HG03175 (cell line): ENCODE data around the gene ZGPAT.

Experiments used
- ATAC-seq: cut with Tn5 transposase; IDR thresholded peaks from one replicate; pipeline ENCODE4 v1.9.1; 2021; ENCODE audit warnings: mild to moderate bottlenecking, moderate library complexity; ENCODE audit not compliant: unreplicated experiment

Gene ZGPAT

DNA sequence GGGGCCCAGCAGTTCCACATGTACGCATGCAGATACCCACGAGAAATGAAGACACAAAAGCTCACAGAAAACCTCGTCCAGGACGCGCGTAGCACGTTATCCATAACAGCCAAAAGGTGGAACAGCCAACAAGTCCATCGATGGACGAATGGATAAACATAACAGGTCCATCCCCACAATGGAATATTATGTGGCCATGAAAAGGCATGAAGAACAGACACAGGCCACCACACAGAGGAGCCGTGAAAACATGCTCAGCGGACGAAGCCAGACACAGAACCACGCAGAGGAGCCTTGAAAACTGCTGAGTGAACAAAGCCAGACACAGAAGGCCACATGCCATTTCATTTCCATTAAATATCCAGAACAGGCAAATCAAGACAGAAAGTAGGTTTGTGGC is 69.8 kb downstream of the ZGPAT start:
- ATAC-seq, result no peak

DNA sequence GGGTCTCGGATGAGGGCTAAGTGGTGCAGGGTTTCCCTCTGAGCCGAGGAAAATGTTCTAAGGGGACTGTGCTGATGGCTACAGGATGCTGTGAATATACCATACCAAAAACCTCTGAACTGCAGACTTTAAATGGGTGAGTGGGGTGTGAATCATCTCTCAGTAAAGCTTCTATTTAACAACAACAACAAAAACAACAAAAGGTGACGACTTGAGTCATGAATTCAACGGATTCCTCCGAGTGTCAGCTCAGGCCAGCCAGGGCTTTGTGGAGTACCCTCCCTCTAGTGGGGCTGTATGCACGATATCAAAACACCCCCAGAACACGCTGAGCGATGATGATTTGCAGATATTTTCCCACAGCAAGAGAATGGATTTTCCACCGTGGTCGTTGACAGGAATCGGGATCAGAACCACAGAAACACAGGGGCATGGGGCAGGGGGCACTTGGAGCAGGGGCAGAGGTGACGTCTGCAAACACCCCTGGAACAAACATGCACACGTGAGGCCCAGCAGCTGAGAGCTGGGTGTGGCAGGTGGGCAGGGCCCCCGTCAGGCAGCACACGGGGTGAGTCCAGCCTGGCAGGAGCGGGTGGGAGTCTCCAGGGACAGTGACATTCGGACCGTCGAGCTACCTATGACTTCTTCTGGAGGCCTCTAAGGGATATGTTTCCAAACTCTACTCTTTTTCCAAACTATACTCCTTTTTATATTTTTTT is 70.4 kb downstream of the ZGPAT start:
- ATAC-seq, result no peak

DNA sequence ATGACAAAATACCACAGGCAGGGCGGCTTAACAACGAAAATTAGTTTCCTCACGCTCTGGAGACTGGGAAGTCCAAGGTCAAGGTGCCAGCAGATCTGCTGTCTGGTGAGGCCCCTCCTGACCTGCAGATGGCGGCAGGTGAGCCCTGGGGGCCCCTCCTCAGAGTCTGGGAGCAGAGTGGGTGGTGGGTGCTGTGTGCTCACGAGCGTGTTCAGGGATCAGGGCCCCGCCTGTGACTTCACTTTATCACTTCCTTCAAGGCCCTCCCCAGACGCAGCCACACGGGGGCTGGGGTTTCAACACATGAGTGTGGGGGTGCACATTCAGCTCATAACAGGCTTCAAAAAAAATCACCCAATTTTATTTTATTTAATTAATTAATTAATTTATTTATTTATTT is 71.0 kb downstream of the ZGPAT start:
- no peak for ATAC-seq

DNA sequence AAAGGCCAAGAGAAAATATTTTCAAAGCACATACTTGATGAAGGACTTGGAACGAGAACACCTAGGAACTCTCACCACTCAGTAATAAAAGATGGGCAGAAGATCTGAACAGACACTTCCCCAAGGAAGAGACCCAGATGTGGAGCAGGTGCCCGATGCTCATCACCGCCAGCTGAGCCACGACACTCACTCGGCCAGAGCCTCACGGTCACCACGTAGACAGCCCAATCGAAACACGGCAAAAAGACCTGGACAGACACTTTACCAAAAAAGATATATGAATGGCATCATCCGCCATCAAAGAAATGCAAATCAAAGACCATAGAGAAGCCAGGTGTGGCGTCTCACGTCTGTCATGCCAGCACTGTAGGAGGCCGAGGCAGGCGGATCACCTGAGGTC is 73.3 kb downstream of the ZGPAT start:
- no peak for ATAC-seq

DNA sequence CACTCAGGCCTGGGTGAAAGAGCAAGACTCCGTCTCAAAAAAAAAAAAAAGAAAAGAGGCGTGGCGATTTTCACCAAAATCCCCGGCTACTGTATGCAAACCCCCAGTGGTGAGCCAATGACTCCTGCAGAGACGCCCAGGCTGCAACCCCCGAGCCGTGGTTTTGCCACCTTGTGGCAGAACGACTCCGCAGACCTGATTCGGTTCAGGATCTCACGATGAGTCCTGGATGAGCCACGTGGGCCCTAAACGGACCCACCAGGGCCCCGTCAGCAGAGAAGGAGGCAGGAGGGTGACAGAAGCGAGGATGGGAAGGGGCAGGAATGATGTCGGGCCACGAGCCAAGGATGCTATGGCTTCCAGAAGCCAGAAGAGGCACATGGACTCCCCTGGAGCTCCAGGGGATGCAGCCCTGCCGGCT is 74.2 kb downstream of the ZGPAT start:
- no peak for ATAC-seq

DNA sequence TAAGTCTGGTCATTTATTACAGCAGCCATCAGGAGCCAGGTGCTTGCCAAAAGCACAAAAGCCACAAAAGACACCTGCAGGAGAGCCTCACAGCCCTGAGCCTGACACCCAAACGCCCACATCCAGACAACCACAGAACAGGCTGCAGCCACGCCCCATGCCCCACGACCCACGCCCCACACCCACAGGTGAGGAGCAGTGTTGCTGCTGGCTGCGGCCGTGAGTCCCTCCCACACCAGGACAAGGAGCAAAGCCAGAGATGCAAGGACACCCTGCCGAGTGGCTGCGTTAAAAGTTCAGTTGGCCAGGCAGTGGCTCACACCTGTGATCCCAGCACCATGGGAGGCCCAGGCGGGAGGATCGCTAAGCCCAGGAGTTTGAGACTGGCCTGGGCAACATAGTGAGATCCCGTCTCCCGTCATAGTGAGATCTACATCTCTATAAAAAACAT is 74.7 kb downstream of the ZGPAT start:
- ATAC-seq, result no peak

DNA sequence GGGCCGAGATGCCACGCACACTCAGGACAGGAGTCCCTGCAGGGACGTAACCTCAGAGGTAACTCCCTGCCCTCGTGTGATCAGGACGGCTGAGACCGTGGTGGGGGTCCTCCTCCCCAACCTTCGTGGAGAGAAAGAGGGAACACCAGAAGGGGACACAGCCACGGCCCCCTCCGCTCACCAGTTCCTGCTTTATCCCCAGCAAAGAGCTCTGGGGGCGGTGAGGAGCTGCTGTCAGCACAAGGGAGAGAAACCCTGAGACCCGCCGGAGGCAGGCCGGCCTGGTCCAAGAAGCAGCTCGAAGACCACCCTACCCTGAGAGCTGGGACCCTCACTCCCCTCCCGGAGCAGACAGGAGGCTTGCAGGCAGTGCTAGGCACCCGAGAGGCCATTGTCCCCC is 76.1 kb downstream of the ZGPAT start:
- ATAC-seq, result no peak

DNA sequence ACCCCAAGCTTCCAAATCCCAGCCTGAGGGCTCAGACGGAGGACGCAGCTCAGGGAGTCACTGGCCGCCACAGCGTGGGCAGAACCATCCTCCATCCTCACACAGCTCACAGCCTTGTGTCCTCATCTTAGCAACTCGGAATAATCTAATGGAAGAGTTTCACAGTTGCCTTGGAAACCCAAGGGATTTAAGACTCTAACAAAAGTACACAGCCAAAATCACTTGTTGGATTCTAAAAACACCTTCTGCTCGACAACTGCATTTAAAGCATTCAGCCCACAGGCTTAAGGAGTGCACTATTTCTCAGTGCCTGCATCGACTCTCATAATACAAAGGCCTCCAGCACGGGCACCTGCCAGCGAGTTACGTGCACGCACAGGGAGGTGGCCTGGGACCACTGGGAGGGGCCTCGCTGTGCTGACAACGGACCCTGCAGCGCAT is 77.9 kb downstream of the ZGPAT start:
- no peak for ATAC-seq
